NCI-H526 (cell line): Measurements from ENCODE around the gene MAP3K13.
"Not testable (repeated sequence)": the region's sequence is repeated elsewhere in the genome, so short reads cannot be mapped to it uniquely, and the experiment has no call there.

Experiments
- DNase-seq, 2 experiments: peaks; one replicate each; lab custom pipeline; 2025; lab: John Stamatoyannopoulos, UW

The MAP3K13 gene

GRCh38 chr3:185451432-185451831 lies 88.5 kb downstream of the MAP3K13 start:
- not testable (repeated sequence) for DNase-seq

DNA sequence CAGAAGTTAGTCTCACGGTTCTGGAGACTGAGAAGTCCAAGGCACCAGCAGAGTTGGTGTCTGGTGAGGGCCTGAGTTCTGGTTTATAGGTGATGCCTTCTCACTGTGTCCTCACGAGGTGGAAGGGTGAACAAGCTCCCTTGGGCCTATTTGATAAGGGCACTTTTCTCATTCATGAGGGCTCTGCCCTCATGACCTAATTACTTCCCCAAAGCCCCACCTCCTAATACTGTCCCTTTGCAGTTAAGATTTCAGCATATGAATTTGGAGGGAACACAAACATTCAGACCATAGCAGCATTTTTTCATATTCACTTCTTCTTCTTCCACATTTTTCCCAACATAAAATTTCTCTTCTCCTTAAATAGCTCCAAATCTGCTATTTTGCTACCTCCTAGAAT lies 94.4 kb downstream of the MAP3K13 start:
- DNase-seq = no peak

DNA sequence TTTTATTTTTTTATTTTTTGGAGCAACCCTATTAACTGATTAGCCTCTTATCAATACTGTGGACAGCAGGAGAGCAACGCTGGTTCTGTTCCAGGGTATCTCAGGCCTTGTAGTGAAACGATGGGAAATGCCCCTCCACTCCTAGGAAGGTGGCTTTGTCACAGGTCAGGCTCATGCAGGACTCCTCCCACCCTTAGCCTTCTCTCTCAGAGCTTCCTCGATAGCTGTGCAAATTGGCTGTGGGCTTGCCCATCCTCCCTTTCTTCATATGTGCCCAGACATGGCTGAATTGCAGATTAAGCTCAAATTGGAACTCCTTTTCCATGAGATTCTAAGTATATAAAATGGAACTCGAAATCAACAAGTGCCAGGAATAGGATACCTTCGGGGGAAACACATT lies 97.4 kb downstream of the MAP3K13 start:
- DNase-seq = no peak

DNA sequence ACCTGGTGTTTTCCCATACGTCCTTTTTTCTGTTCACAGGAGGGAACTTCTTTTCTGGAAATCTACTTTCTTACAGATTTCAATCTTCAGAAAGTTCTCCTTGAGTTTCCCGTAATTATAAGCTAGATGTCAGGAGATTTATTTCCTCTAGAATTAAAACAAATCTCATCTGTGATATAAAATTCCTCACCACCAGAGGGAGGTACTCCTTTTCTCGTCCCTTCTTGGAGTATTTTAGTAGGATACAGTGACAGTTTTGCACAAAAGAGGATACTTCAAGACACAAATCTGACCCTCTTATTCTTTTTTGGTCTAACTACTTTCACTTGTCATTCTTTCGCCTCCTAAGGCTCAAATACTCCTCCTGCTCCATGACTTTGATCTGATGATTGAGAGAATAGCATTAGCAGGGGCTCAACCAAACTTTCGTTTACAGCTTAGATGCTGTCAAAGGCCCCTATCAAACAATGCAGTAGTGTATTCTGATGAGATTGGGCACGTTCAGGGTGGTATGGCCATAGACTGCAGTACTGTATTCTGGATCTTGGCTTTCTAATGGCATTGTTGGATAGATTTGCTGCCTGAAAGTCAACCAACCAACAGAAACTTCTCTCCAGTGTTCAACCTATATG lies 97.9 kb downstream of the MAP3K13 start:
- DNase-seq = peak in 1 of 2 experiments; percentile 20

GRCh38 chr3:185465471-185465870 lies 102.5 kb downstream of the MAP3K13 start:
- DNase-seq = no peak

DNA sequence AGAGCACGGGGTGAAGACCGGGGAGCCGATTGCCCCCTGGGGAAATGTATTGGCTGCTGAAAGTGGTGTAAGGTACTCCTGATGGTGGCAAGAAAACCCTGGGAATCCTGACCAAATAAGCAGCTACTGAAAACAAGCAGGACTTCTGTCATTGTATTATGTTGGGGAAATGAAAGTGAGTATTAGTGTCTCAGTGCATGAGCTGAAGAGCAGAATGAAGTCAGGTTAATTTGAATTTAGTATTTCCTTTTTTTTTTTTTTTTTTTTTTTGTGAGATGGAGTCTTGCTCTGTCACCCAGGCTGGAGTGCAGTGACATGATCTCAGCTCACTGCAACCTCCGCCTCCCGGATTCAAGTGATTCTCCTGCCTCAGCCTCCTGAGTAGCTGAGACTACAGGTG lies 103.2 kb downstream of the MAP3K13 start:
- DNase-seq = not testable (repeated sequence)

GRCh38 chr3:185469542-185469941 lies 106.6 kb downstream of the MAP3K13 start:
- no peak for DNase-seq

- DNase-seq = no peak
Observed at GRCh38 chr3:185470323-185470722, 107.4 kb downstream of the MAP3K13 start.

- DNase-seq = no peak
Observed at GRCh38 chr3:185473290-185473815, 110.4 kb downstream of the MAP3K13 start.

DNA sequence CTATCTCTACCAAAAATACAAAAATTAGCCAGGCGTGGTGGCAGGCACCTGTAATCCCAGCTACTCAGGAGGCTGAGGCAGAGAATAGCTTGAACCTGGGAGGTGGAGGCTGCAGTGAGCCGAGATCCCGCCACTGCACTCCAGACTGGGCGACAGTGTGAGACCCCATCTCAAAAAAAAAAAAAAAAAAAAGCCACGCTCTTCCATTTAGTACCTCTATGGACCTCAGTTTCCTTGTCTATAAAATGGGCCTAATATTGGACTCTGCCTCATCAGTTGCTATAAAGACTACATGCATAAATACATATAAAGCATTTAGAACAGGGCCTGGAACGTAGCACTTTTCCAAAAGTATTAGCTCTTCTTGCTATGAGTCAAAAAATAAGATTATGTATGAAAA lies 112.0 kb downstream of the MAP3K13 start:
- not testable (repeated sequence) for DNase-seq

GRCh38 chr3:185477316-185477715 lies 114.4 kb downstream of the MAP3K13 start:
- no peak for DNase-seq

DNA sequence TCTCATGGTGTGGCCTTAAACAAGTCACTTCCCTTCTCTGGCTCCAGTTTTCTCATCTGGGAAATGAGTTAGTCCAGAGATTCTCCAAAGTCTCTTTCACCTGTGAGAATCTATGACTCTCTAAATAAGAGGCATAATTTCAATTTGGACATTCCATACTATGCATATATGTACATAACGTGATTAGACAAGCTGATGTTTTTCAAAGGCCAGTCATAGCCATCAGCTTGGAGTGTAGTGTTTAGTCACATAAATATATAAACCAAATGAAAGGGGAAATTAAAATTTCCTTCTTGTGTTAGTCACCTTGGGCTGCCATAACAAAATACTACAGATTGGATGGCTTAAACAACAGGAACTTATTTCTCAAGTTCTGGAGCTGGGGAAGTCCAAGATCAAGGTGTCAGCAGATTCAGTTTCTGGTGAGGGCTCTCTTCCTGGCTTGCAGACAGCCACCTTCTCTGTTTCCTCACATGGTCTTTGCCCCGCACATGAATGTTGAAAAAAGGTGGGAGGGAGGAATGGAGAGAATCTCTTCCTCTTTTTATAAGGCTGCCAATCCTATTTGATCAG lies 116.5 kb downstream of the MAP3K13 start:
- DNase-seq = no peak

DNA sequence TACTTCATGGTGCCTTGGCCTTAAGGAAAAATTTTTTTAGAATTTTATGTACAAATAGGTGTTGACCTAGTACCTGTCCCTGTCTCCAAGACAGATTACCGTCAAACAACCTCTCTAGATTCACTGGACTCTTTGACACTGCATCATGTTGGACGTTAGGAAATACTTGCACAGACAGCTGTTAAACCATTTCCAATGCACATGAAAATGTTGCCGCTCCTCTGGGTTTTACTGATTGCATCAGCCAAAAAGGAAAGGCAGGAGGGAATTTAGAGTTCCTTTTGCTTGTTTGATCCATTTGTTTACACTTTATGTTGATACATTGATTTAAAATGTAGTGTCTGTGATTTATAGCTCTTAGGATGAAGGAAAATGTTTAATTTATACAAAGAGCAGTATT lies 121.4 kb downstream of the MAP3K13 start:
- DNase-seq = no peak

GRCh38 chr3:185486394-185486793 lies 123.5 kb downstream of the MAP3K13 start:
- DNase-seq = no peak

- no peak for DNase-seq
Observed at GRCh38 chr3:185488465-185488864, 125.5 kb downstream of the MAP3K13 start.

GRCh38 chr3:185489462-185489861 lies 126.5 kb downstream of the MAP3K13 start:
- DNase-seq = no peak

DNA sequence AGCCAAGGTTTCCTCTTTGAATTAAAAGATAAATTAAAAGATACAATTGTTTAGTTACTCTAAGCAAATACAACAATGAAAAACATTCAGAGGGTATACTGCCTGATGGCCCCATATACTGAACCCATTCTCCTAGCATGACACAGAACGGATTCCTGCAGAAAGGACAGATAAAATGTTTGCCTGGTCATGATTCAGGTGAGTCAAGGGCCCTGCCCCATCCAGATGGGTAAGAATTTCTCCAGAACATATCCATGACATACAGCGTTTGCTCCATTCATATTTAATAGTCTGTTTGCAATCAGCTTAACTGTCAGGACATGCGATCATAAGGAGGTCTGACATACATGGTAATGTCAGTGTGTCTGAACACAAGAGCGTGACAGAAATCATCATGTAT lies 127.3 kb downstream of the MAP3K13 start:
- DNase-seq = no peak

DNA sequence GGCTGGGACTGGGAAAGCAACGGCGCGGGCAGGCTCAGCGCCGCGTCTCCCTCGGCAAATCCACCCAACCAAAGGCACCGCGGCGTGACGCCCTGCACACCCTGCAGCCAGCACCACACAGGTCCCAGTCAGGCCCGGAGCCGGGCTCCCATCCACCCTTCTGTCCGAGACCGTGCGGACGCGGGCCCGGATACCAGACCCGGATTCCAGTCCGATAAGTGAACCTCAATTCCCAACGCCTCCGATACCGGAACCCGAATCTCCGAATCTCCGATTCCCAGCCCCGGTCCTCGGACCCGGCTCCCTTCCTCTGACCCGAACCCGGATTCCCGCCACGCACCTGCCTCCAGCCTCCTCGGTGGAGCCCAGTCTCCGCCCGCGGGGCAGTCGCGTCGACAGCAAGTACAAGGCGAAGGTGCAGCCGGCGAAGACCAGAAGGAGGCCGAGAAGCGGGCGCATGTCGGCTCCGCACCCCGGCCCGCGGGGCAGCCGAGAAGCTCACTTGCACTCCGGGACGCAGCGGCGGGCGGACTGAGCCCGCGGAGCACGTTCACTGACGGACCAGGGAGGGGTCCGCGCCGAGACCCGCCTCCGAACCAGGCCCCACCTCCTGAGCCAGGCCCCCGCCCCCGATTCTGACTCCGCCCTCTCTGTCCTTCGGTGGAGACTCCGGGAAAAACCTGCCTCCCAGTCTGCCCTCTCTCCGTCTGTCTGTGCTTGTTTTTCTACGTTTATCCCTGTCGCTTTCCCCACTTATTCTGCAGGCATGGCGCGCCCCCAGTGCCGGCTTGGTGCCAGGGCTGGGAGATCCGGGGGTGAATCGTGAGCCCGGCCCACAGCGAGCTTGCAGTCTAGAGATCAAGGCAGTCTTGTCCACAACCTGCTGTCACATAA lies 135.8 kb downstream of the MAP3K13 start, which contains the start of gene TMEM41A:
Gene TMEM41A, minus strand, starts transcription at position 533 of the 894 bp plus-strand sequence. Its CDS starts 74 bp downstream, at position 459.
- DNase-seq = peak; percentile 77 to 94

DNA sequence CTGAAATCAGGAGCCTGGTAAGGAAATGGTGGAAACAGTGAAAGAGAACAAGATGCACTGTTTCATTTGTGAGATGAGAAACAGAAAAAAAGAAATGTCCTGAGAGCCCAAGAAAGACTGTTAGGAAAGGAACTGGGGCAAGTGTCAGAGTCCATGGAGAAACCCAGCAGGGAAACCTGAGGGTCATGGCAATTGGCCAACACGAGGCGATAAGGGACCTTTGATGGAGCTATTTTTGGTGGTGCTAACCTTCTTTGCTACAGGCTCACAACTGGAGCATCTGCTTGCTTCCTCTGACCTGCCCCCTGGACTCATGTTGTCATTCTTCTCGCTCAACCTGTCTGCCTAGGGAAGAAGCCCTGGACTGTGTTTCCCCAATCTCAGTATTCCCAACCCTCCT lies 140.1 kb downstream of the MAP3K13 start:
- no peak for DNase-seq

DNA sequence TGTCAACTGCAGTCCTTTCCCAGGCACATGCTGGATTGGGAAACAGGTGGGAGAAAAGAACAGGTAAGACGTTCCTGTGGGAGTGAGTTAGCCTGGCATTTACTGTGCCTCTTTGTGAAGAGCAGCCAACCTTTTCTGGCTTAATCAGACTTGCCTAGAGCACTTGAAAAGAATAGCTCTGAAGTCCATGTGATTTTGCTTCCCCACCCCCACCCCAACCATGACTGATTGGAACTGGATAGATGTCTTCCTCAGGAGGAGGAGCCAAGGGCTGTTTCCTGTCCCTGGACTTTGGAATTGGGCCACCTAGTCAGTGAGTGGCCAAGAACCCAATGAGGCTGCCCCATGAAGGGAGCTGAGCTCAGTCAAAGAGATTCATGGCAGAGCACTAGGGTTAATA lies 140.6 kb downstream of the MAP3K13 start:
- DNase-seq = no peak

DNA sequence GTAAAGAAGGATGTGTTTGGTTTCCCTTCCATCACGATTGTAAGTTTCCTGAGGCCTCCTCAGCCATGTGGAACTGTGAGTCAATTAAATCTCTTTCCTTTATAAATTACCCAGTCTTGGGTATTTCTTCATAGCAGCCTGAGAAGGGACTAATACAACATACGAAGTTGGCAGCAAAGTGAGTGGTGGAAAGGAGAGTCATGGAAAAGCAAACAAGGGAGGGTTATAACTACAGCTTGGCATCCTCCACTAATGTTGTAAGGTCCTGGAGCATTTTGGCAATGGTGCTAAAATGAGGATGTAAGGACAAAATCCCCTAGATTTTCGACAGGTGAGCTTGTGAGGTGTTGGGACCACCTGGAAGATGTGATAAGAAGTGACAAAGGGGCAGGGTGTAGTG lies 141.7 kb downstream of the MAP3K13 start:
- DNase-seq = no peak

GRCh38 chr3:185507883-185508282 lies 144.9 kb downstream of the MAP3K13 start:
- DNase-seq = no peak
